OCI-LY7 (cell line): ENCODE results near the gene PACS2.

Experiments
- EZH2phosphoT487 ChIP-seq: fragments of 200-600 bp; sonication (generic); IDR thresholded peaks from 2 replicates; pipeline ENCODE4 v1.6.1; 2018; ENCODE audit warnings: low read depth, borderline replicate concordance, mild to moderate bottlenecking, mixed run types, antibody characterized with exemption, low read length, moderate library complexity, mixed read lengths
- TF ChIP-seq, protein P1 (sequence below): fragments of 200-600 bp; sonication (generic); conservative IDR thresholded peaks from 2 replicates; pipeline ENCODE4 v1.5.1; 2014; ENCODE audit warnings: mild to moderate bottlenecking, antibody characterized with exemption, low read length, moderate library complexity, mixed read lengths

- TF ChIP-seq, protein P1, sequence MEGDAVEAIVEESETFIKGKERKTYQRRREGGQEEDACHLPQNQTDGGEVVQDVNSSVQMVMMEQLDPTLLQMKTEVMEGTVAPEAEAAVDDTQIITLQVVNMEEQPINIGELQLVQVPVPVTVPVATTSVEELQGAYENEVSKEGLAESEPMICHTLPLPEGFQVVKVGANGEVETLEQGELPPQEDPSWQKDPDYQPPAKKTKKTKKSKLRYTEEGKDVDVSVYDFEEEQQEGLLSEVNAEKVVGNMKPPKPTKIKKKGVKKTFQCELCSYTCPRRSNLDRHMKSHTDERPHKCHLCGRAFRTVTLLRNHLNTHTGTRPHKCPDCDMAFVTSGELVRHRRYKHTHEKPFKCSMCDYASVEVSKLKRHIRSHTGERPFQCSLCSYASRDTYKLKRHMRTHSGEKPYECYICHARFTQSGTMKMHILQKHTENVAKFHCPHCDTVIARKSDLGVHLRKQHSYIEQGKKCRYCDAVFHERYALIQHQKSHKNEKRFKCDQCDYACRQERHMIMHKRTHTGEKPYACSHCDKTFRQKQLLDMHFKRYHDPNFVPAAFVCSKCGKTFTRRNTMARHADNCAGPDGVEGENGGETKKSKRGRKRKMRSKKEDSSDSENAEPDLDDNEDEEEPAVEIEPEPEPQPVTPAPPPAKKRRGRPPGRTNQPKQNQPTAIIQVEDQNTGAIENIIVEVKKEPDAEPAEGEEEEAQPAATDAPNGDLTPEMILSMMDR = no peak
- TF ChIP-seq EZH2phosphoT487 = no peak
These were observed 18.5 kb downstream of the PACS2 start for GRCh38 chr14:105333020-105333490.
